22Rv1 (cell line): ENCODE results near the gene USP21.
A peak's percentile ranks its signal among the peaks of the same experiment; 100 is the strongest.

Experiments used
- H3K27ac ChIP-seq: fragments of 450-650 bp; 2 replicates; pipeline ENCODE4 v1.5.1; 2017
- ZFX ChIP-seq: fragments of 450-650 bp; IDR thresholded peaks from 2 replicates; pipeline ENCODE4 v1.6.1; 2017; ENCODE audit warnings: antibody characterized with exemption, borderline replicate concordance
- TF ChIP-seq, protein P1 (sequence below): fragments of 450-650 bp; IDR thresholded peaks from 2 replicates; pipeline ENCODE4 v1.5.1; 2017; ENCODE audit warnings: mild to moderate bottlenecking

USP21 gene

DNA sequence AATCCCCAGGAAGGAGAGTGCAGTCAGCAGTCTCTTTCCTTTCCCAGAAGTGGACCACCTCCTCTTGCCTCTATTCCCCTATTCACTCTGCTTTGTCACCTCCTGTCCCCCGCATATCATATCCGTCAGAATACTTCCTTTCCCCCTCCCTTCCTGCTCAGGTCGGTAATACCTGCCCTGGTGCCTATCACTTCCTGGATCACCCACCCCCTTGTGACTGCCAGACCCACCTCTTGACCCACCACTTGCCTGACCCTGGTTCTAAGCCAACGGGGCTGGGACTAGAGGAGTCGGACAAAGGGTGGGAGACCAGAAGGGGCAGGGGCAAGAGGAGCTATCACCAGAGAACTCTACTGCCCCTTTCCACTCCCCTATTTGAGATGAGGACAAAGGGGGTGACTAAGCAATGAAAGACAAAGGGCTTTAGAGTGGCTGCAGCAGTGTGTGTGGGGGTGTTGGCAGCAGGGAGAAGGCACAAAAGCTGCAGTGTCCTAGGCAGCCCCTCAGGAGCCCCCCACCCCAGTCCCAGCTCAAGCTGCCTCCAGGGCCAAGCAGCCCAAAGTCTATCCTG lies 41.2 kb downstream of the USP21 start:
- TF ChIP-seq, protein P1, sequence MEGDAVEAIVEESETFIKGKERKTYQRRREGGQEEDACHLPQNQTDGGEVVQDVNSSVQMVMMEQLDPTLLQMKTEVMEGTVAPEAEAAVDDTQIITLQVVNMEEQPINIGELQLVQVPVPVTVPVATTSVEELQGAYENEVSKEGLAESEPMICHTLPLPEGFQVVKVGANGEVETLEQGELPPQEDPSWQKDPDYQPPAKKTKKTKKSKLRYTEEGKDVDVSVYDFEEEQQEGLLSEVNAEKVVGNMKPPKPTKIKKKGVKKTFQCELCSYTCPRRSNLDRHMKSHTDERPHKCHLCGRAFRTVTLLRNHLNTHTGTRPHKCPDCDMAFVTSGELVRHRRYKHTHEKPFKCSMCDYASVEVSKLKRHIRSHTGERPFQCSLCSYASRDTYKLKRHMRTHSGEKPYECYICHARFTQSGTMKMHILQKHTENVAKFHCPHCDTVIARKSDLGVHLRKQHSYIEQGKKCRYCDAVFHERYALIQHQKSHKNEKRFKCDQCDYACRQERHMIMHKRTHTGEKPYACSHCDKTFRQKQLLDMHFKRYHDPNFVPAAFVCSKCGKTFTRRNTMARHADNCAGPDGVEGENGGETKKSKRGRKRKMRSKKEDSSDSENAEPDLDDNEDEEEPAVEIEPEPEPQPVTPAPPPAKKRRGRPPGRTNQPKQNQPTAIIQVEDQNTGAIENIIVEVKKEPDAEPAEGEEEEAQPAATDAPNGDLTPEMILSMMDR = no peak
- TF ChIP-seq ZFX = no peak
- H3K27ac ChIP-seq = peak overlapping the region; percentile 88

DNA sequence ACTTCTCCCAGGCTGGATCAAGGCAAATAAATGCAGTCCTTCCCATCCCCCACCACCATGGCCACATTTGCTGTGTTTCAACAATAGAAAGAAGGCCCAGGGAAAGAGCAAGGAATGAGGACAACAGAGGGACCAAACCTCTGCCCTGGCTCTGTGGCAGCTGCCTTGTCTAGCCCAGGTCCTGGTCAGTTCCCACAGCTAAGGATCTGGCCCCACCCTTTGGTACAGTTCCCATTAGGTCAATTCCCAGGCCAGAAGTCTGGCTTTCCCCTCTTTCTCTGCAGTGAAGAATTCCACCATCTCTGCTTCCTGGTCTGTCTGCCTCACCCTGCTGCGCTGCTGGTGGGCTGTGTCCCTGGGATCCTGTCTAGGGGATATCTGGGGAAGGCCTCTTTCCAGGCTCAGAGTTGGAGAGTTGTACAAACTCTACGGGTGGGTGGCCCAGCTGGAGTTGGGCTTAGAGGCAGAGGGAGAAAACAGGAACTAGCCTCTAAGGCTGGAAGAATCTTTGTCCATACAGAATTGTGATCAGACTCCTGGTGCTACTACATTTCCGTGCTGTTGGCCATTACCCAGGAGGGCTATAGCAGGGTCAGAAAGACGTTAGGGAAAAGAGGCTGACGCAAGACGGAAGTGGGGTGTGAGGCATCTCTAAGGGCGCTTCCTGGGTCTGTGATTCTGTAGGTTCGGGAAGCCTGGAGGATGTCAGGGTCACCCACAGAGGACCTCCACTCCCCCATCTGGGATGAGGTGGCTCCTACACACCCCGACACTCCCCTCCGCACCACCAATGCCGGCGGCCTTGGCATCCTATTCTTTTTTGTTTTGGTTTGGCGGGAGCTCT lies 41.9 kb downstream of the USP21 start:
- TF ChIP-seq, protein P1 = no peak
- TF ChIP-seq ZFX = no peak
- H3K27ac ChIP-seq = peak overlapping the region; percentile 88

DNA sequence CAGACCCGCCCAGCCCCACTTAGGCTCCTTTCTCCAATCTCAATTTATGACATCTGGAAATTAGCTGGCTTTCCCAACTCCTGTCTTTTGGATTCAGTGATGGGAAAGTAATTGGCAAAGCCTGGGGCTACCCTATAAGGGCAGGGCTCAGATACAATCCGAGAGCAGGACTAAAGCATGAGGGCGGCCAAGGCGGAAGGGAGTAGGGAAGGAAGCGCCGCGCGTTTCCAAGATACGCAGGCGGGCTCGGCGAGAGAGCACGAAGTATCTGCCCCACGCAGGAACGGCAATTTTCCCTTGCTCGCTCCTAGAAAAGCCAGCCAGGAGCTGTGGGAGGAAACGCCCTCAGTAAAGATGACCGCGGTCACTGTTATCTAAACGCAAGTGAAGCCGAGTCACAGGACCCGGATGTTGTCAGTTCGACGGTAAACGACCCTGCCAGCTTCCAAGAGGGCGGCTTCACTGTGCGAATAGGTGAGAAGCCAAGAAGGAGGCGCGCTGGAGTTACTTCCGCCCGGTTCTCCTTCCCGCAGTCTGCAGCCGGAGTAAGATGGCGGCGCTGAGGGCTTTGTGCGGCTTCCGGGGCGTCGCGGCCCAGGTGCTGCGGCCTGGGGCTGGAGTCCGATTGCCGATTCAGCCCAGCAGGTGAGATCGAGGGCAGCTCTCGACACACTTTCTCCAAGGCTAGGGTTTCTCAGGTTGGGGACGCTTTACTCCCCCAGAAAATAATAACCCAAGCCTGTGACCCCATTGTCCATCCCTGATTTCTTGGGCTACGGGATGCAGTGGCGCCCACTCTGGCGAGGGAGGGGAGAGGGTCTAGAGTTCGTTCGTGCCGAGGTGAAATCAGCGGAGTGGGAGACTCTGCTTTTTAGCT lies 42.8 kb downstream of the USP21 start, which contains the start of gene NDUFS2:
Gene NDUFS2, plus strand, starts transcription at position 532 of the 877 bp plus-strand sequence. Its CDS starts 19 bp downstream, at position 551.
- TF ChIP-seq, protein P1 = peak; percentile 57
- TF ChIP-seq ZFX = no peak
- peak within 1 kb of the TSS; percentile 88 for H3K27ac ChIP-seq

DNA sequence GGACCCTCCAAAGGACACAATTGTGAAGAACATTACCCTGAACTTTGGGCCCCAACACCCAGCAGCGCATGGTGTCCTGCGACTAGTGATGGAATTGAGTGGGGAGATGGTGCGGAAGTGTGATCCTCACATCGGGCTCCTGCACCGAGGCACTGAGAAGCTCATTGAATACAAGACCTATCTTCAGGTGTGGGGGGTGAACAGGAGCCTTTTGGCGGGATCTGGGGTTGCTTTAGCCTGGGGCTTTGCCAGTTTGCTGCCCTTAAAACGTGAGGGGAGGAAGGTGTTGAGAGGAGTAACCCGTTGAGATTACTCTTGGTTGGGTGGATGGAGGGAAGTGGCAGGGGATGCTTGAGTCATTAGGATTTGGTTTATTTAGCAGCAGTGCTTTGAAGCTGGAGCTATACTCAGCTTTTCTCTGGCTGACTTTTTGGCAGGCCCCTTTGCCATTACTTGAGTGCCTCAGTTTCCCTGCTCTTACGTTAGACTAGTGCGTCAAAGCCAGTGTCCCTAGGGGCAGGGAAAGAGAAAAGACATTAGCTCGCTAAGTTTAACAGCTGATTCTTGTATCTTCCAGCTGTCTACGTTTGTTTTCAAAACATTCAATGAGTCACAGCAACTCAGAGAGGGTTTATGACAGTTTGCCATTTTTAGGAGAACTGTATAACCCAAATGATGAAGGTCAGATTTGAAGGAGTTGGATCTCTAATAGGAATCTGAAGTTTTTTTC lies 47.3 kb downstream of the USP21 start:
- H3K27ac ChIP-seq = no peak overlapping the region
- TF ChIP-seq, protein P1 = no peak
- TF ChIP-seq ZFX = no peak

DNA sequence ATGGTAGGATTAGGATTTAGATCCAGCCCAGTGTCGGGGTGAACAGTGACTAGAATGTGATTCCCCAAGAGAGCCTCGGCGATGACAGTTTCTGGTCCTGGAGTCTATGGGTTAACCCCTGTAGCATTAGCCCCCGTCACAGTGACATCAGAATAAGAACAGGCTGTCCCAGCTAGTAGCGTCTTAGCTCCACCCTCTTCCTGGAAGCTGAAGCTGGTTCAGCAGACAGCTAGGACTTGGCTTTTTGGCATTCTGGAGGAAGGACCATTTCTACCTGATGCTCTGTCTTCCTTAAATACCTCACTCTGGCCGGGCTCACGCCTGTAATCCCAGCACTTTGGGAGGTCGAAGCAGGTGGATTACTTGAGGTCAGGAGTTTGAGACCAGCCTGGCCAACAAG lies 47.9 kb downstream of the USP21 start:
- no peak overlapping the region for H3K27ac ChIP-seq
- TF ChIP-seq ZFX = no peak
- TF ChIP-seq, protein P1 = no peak

DNA sequence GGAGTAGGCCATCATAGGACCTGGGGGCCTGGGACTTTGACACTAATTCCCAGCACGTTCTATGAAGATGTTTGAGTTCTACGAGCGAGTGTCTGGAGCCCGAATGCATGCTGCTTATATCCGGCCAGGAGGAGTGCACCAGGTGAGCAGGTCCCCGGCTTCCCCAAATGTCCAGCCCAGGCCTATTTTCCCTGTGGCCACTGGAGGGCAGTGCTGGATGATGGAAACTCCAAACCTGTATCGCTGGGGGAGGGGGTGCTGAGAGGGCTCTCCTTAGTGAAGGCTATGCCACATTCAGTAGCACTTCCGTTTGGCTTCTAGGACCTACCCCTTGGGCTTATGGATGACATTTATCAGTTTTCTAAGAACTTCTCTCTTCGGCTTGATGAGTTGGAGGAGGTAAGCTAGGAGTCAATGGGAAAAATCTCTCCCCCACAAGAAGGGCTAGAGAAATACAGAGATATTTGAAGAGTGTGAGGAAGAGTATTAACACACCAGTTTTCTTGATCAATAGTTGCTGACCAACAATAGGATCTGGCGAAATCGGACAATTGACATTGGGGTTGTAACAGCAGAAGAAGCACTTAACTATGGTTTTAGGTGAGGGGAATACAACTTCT lies 50.6 kb downstream of the USP21 start:
- no peak overlapping the region for H3K27ac ChIP-seq
- TF ChIP-seq ZFX = no peak
- TF ChIP-seq, protein P1 = peak; percentile 99
